Naive thymus-derived CD4-positive, alpha-beta T cell (primary cell): Measurements from ENCODE around the gene TIMM17B. TPM values are rescaled to one million over a fixed set of nuclear protein-coding genes. Genes with fewer than 3 reads are reported as not detected.

Experiments used
- ATAC-seq: fragments of 150-1000 bp; cut with Tn5 transposase; 2 replicates; pipeline ENCODE4 v1.10.0; 2021; ENCODE audit warnings: mild to moderate bottlenecking, moderate library complexity
- CTCF ChIA-PET: fragments of 350-600 bp; sonication (Branson Sonifier 250); formaldehyde crosslinking; loops from one replicate; lab custom pipeline; 2021; ENCODE audit warnings: antibody characterized with exemption; lab: Charles Lee
- POLR2A ChIA-PET: fragments of 350-600 bp; sonication (Branson Sonifier 250); formaldehyde crosslinking; loops from one replicate; lab custom pipeline; 2021; ENCODE audit warnings: antibody characterized with exemption, inconsistent platforms; lab: Charles Lee
- DNase-seq, 9 donors: peaks; one replicate each; pipeline versions ENCODE4 v3.0.0 to v3.0.0-alpha.2; 2020 to 2022; ENCODE audit warnings: mixed read lengths in 1 of 9
- H3K27ac ChIP-seq: one replicate; pipeline ENCODE4 v1.7.0; 2013; ENCODE audit warnings: mild to moderate bottlenecking, low read depth, low read length, moderate library complexity
- H3K27me3 ChIP-seq, 2 donors: one replicate each; pipeline ENCODE4 v1.7.0; 2013; ENCODE audit warnings: low read length in 2 of 2, mild to moderate bottlenecking in 2 of 2, moderate library complexity in 2 of 2; ENCODE audit not compliant: control insufficient read depth in 2 of 2, insufficient read depth in 2 of 2
- H3K36me3 ChIP-seq, 3 experiments: 1 replicate in 2 of 3; 2 replicates in 1 of 3; pipeline ENCODE4 v1.7.0; 2013; ENCODE audit warnings: low read length in 3 of 3, mild to moderate bottlenecking in 3 of 3, moderate library complexity in 1 of 3; ENCODE audit not compliant: insufficient read depth in 3 of 3, control insufficient read depth in 2 of 3
- H3K4me1 ChIP-seq, 2 donors: one replicate each; pipeline ENCODE4 v1.7.0; 2013; ENCODE audit warnings: low read length in 2 of 2, mild to moderate bottlenecking in 2 of 2, moderate library complexity in 1 of 2; ENCODE audit not compliant: control insufficient read depth in 2 of 2, insufficient read depth in 2 of 2
- H3K4me3 ChIP-seq: 2 replicates; pipeline ENCODE4 v1.7.0; 2013; ENCODE audit warnings: mild to moderate bottlenecking, low read length
- H3K9me3 ChIP-seq, 3 experiments: 1 replicate in 2 of 3; 2 replicates in 1 of 3; pipeline ENCODE4 v1.7.0; 2013; ENCODE audit warnings: low read length in 3 of 3; ENCODE audit not compliant: control insufficient read depth in 2 of 3
- H3K27ac Mint-ChIP-seq, 9 donors: one replicate each; pipeline ENCODE4 v1.8.0; 2020 to 2022; ENCODE audit warnings: mixed read lengths in 9 of 9, mild to moderate bottlenecking in 8 of 9, moderate library complexity in 5 of 9, inconsistent platforms in 2 of 9
- H3K27me3 Mint-ChIP-seq, 5 donors: one replicate each; pipeline ENCODE4 v1.8.0; 2021 to 2022; ENCODE audit warnings: mixed read lengths in 5 of 5, mild to moderate bottlenecking in 1 of 5
- H3K36me3 Mint-ChIP-seq, 5 donors: one replicate each; pipeline ENCODE4 v1.8.0; 2020 to 2022; ENCODE audit warnings: mixed read lengths in 5 of 5, mild to moderate bottlenecking in 3 of 5, inconsistent platforms in 1 of 5
- H3K4me1 Mint-ChIP-seq, 7 donors: one replicate each; pipeline ENCODE4 v1.8.0; 2020 to 2022; ENCODE audit warnings: mixed read lengths in 7 of 7, mild to moderate bottlenecking in 3 of 7, inconsistent platforms in 1 of 7
- H3K4me3 Mint-ChIP-seq, 10 donors: one replicate each; pipeline ENCODE4 v1.8.0; 2020 to 2022; ENCODE audit warnings: mild to moderate bottlenecking in 10 of 10, mixed read lengths in 10 of 10, moderate library complexity in 6 of 10, inconsistent platforms in 2 of 10
- H3K9me3 Mint-ChIP-seq, 11 donors: one replicate each; pipeline ENCODE4 v1.8.0; 2020 to 2022; ENCODE audit warnings: mixed read lengths in 11 of 11, mild to moderate bottlenecking in 4 of 11, inconsistent platforms in 1 of 11, moderate library complexity in 1 of 11
- intact Hi-C, 2 donors: fragments of 100-400 bp; cut with micrococcal nuclease; formaldehyde crosslinking; loops; one replicate each; pipeline ENCODE4 v1.15.1; 2023
- polyA plus RNA-seq, 2 donors: library from polyadenylated mRNA; unstranded; fragments of 300-500 nt; fragmentation: Illumina TruSeq; gene quantifications; one replicate each; pipeline ENCODE4 v1.2.3, GENCODE V29; 2021
- total RNA-seq, 6 experiments: library from RNA in 5 of 6; stranded (reverse) in 5 of 6; gene quantifications; 1 replicate in 5 of 6; 2 replicates in 1 of 6; pipeline ENCODE4 v1.2.3 and lab custom pipeline; 2021 to 2026

The TIMM17B gene
- total and polyA plus RNA-seq, 7 experiments from 2014 or later: 41.1 to 57.0 (median 45.1) TPM

- POLR2A ChIA-PET: interaction anchor here (1.4 to 4.1 kb wide), 5 partner anchors 15 to 357 kb away, joined by 3 to 29 read pairs (median 10); partner anchors contain the start of genes OTUD5, PIM2, SLC35A2 and TBC1D25
- H3K36me3 Mint-ChIP-seq: peaks cover 0 to 6% (median 0%) of the 10 kb centered on the region in 5 donors
- peak overlapping the region; percentile 98 for H3K27ac ChIP-seq
- peaks cover 0 to 4% (median 0%) of the 10 kb centered on the region in 11 donors for H3K9me3 Mint-ChIP-seq
- H3K9me3 ChIP-seq: no peaks in the 10 kb centered on the region
- intact Hi-C loops: loop anchor here (1.0 to 10.0 kb wide), 16 partner anchors 15 to 1334 kb away; partner anchors contain the start of genes MAGIX (in 2 of the 2), PPP1R3F (in 2 of the 2), ARAF (in 1 of the 2) and FOXP3 (in 1 of the 2)
- H3K27me3 ChIP-seq: no peaks in the 10 kb centered on the region
- DNase-seq: no peak
- peak overlapping the region; percentile 89 to 98 (median 94) for H3K27ac Mint-ChIP-seq
- peaks cover 6 to 42% (median 24%) of the 10 kb centered on the region in 7 donors for H3K4me1 Mint-ChIP-seq
- no peak for ATAC-seq
- H3K4me3 ChIP-seq: peak overlapping the region; percentile 91
- H3K36me3 ChIP-seq: peaks cover 0 to 20% (median 6%) of the 10 kb centered on the region in 3 experiments
- H3K4me1 ChIP-seq: peaks cover 15 to 20% of the 10 kb centered on the region in 2 donors
- H3K27me3 Mint-ChIP-seq: no peaks in the 10 kb centered on the region
- H3K4me3 Mint-ChIP-seq: peak overlapping the region; percentile 83 to 100 (median 91)
- CTCF ChIA-PET: interaction anchor here (0.8 kb wide), 1 partner anchor 50 kb away, joined by 3 read pairs; no protein-coding TSS in a partner anchor
Observed at GRCh38 chrX:48896611-48897011, 957 bp downstream of the TIMM17B start.

- Mint-ChIP-seq H3K27me3 (no peaks in the 10 kb centered on the region), H3K4me1 (peaks cover 12 to 48% (median 30%) of the 10 kb centered on the region in 7 donors), H3K27ac (peak overlapping the region in 6 of 9 donors; percentile 1 to 69 (median 40)), H3K36me3 (peaks cover 0 to 6% (median 0%) of the 10 kb centered on the region in 5 donors), H3K4me3 (peak overlapping the region in 6 of 10 donors; percentile 34 to 66 (median 52)), H3K9me3 (peaks cover 0 to 4% (median 0%) of the 10 kb centered on the region in 11 donors)
- intact Hi-C loops: loop anchor here (5.0 to 10.0 kb wide), 8 partner anchors 107 to 1333 kb away; partner anchors contain the start of genes MAGIX (in 2 of the 2), PPP1R3F (in 2 of the 2), ARAF (in 1 of the 2) and FOXP3 (in 1 of the 2)
- Histone ChIP-seq H3K9me3 (no peaks in the 10 kb centered on the region), H3K36me3 (peaks cover 0 to 13% (median 0%) of the 10 kb centered on the region in 3 experiments), H3K4me1 (peaks cover 15 to 20% of the 10 kb centered on the region in 2 donors), H3K27ac (no peak overlapping the region), H3K4me3 (no peak overlapping the region), H3K27me3 (no peaks in the 10 kb centered on the region)
- ATAC-seq (no peak), DNase-seq (no peak)
- ChIA-PET CTCF (no interaction called here), POLR2A (interaction anchor here (0.6 to 5.3 kb wide), 3 partner anchors 17 to 45 kb away, joined by 4 to 48 read pairs (median 8); partner anchors contain the start of gene SLC35A2)
Observed at GRCh38 chrX:48894891-48895290, 2.7 kb downstream of the TIMM17B start.

- POLR2A ChIA-PET: interaction anchor here (1.3 to 5.3 kb wide), 3 partner anchors 18 to 46 kb away, joined by 4 to 48 read pairs (median 8); partner anchors contain the start of gene SLC35A2
- Mint-ChIP-seq H3K36me3 (peaks cover 0 to 6% (median 0%) of the 10 kb centered on the region in 5 donors), H3K4me3 (peak overlapping the region in 1 of 10 donors; percentile 51), H3K27me3 (no peaks in the 10 kb centered on the region), H3K27ac (peak overlapping the region in 1 of 9 donors; percentile 54), H3K4me1 (peaks cover 12 to 47% (median 30%) of the 10 kb centered on the region in 7 donors), H3K9me3 (peaks cover 0 to 4% (median 0%) of the 10 kb centered on the region in 11 donors)
- CTCF ChIA-PET: interaction anchor here (0.7 to 2.3 kb wide), 2 partner anchors 22 to 48 kb away, joined by 3 to 7 read pairs; no protein-coding TSS in a partner anchor
- no peak overlapping the region for H3K4me3 ChIP-seq
- no peaks in the 10 kb centered on the region for H3K27me3 ChIP-seq
- H3K4me1 ChIP-seq: peaks cover 9 to 10% of the 10 kb centered on the region in 2 donors
- intact Hi-C loops: loop anchor here (10.0 kb wide), 3 partner anchors 231 to 371 kb away; partner anchors contain the start of genes MAGIX (in 2 of the 2), FOXP3 (in 1 of the 2), GPKOW (in 1 of the 2) and PPP1R3F (in 1 of the 2)
- H3K36me3 ChIP-seq: peaks cover 0 to 13% (median 0%) of the 10 kb centered on the region in 3 experiments
- no peak overlapping the region for H3K27ac ChIP-seq
- ATAC-seq: no peak
- DNase-seq: no peak
- no peaks in the 10 kb centered on the region for H3K9me3 ChIP-seq
Observed at GRCh38 chrX:48893556-48894348, 3.8 kb downstream of the TIMM17B start.

- H3K4me1 ChIP-seq: peaks cover 9 to 10% of the 10 kb centered on the region in 2 donors
- no peaks in the 10 kb centered on the region for H3K27me3 Mint-ChIP-seq
- ChIA-PET POLR2A (interaction anchor here (0.7 to 5.3 kb wide), 5 partner anchors 19 to 98 kb away, joined by 3 to 48 read pairs (median 8); partner anchors contain the start of gene SLC35A2), CTCF (interaction anchor here (1.3 to 2.3 kb wide), 4 partner anchors 20 to 55 kb away, joined by 3 to 10 read pairs (median 6); no protein-coding TSS in a partner anchor)
- no peak overlapping the region for H3K4me3 ChIP-seq
- H3K9me3 ChIP-seq: no peaks in the 10 kb centered on the region
- DNase-seq (no peak), ATAC-seq (no peak)
- H3K27ac Mint-ChIP-seq: peak overlapping the region in 3 of 9 donors; percentile 43 to 59 (median 54)
- H3K27ac ChIP-seq: peak overlapping the region; percentile 7
- H3K9me3 Mint-ChIP-seq: peaks cover 0 to 3% (median 0%) of the 10 kb centered on the region in 11 donors
- peaks cover 0 to 4% (median 0%) of the 10 kb centered on the region in 5 donors for H3K36me3 Mint-ChIP-seq
- intact Hi-C loops: loop anchor here (10.0 kb wide), 3 partner anchors 232 to 372 kb away; partner anchors contain the start of genes MAGIX (in 2 of the 2), FOXP3 (in 1 of the 2), GPKOW (in 1 of the 2) and PPP1R3F (in 1 of the 2)
- no peaks in the 10 kb centered on the region for H3K27me3 ChIP-seq
- H3K4me3 Mint-ChIP-seq: no peak overlapping the region
- peaks cover 12 to 40% (median 25%) of the 10 kb centered on the region in 7 donors for H3K4me1 Mint-ChIP-seq
- peaks cover 0 to 13% (median 0%) of the 10 kb centered on the region in 3 experiments for H3K36me3 ChIP-seq
Observed at GRCh38 chrX:48892896-48893295, 4.7 kb downstream of the TIMM17B start.

GRCh38 chrX:48891402-48892288, 5.9 kb downstream of the TIMM17B start:
- peaks cover 0 to 2% (median 0%) of the 10 kb centered on the region in 11 donors for H3K9me3 Mint-ChIP-seq
- peaks cover 0 to 13% (median 0%) of the 10 kb centered on the region in 3 experiments for H3K36me3 ChIP-seq
- peaks cover 0 to 3% (median 0%) of the 10 kb centered on the region in 5 donors for H3K36me3 Mint-ChIP-seq
- ATAC-seq (peak; percentile 94), DNase-seq (peak; percentile 61 to 79 (median 75))
- peaks cover 7 to 8% of the 10 kb centered on the region in 2 donors for H3K4me1 ChIP-seq
- intact Hi-C loops: loop anchor here (1.0 to 10.0 kb wide), 13 partner anchors 20 to 373 kb away; partner anchors contain the start of genes MAGIX (in 2 of the 2), FOXP3 (in 1 of the 2), GPKOW (in 1 of the 2) and HDAC6 (in 1 of the 2)
- H3K9me3 ChIP-seq: no peaks in the 10 kb centered on the region
- peak overlapping the region; percentile 70 to 98 (median 86) for H3K4me3 Mint-ChIP-seq
- peak overlapping the region; percentile 53 for H3K4me3 ChIP-seq
- H3K27me3 ChIP-seq: no peaks in the 10 kb centered on the region
- ChIA-PET POLR2A (interaction anchor here (1.0 to 5.3 kb wide), 9 partner anchors 20 to 240 kb away, joined by 3 to 48 read pairs (median 4); partner anchors contain the start of genes OTUD5 and SLC35A2), CTCF (interaction anchor here (0.6 to 2.3 kb wide), 9 partner anchors 21 to 244 kb away, joined by 3 to 10 read pairs (median 5); no protein-coding TSS in a partner anchor)
- no peaks in the 10 kb centered on the region for H3K27me3 Mint-ChIP-seq
- H3K4me1 Mint-ChIP-seq: peaks cover 12 to 31% (median 20%) of the 10 kb centered on the region in 7 donors
- peak overlapping the region; percentile 81 for H3K27ac ChIP-seq
- H3K27ac Mint-ChIP-seq: peak overlapping the region in 8 of 9 donors; percentile 14 to 82 (median 64)
